Esophagus muscularis mucosa (tissue), 3 donors: ENCODE data around the gene PLD5.

ENCODE experiments used
- POLR2A ChIP-seq: fragments of 450-650 bp; IDR thresholded peaks from one replicate; pipeline ENCODE4 v1.6.1; 2017; ENCODE audit warnings: antibody characterized with exemption, moderate library complexity, mild to moderate bottlenecking, low read depth
- TF ChIP-seq, protein P1 (sequence below), 3 experiments: fragments of 200-600 bp in 2 of 3; fragments of 450-650 bp in 1 of 3; sonication (generic) in 2 of 3; IDR thresholded peaks; one replicate each; pipeline ENCODE4 v1.5.1; 2017 to 2019; ENCODE audit warnings: antibody characterized with exemption in 3 of 3, mild to moderate bottlenecking in 2 of 3, moderate library complexity in 1 of 3

- TF ChIP-seq, protein P1, sequence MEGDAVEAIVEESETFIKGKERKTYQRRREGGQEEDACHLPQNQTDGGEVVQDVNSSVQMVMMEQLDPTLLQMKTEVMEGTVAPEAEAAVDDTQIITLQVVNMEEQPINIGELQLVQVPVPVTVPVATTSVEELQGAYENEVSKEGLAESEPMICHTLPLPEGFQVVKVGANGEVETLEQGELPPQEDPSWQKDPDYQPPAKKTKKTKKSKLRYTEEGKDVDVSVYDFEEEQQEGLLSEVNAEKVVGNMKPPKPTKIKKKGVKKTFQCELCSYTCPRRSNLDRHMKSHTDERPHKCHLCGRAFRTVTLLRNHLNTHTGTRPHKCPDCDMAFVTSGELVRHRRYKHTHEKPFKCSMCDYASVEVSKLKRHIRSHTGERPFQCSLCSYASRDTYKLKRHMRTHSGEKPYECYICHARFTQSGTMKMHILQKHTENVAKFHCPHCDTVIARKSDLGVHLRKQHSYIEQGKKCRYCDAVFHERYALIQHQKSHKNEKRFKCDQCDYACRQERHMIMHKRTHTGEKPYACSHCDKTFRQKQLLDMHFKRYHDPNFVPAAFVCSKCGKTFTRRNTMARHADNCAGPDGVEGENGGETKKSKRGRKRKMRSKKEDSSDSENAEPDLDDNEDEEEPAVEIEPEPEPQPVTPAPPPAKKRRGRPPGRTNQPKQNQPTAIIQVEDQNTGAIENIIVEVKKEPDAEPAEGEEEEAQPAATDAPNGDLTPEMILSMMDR (IDR thresholded peaks at IDR 0.05) = no peak
- no peak for TF ChIP-seq POLR2A
Measured at GRCh38 chr1:242427519-242427918, 97.0 kb downstream of the PLD5 start.
